HG02870 (cell line): ENCODE measurements around the gene ILF2.
A peak's percentile ranks its signal among the peaks of the same experiment; 100 is the strongest.
"Not testable (repeated sequence)": the region's sequence is repeated elsewhere in the genome, so short reads cannot be mapped to it uniquely, and the experiment has no call there.

Source experiments
- ATAC-seq: cut with Tn5 transposase; IDR thresholded peaks from one replicate; pipeline ENCODE4 v1.9.1; 2021; ENCODE audit warnings: mild to moderate bottlenecking, moderate library complexity; ENCODE audit not compliant: unreplicated experiment

ILF2 gene

GRCh38 chr1:153679337-153680119 lies 8.7 kb upstream of the ILF2 start:
- no peak for ATAC-seq

GRCh38 chr1:153678519-153679336 lies 7.9 kb upstream of the ILF2 start, which contains the start of gene NPR1:
Gene NPR1 (plus strand): TSS chr1:153678688. CDS start chr1:153679109, 421 bp downstream.
- ATAC-seq = no peak

- ATAC-seq = no peak
Measured at GRCh38 chr1:153677718-153678518, 7.1 kb upstream of the ILF2 start.

GRCh38 chr1:153673511-153673910 lies 2.7 kb upstream of the ILF2 start:
- ATAC-seq = no peak

GRCh38 chr1:153671628-153672353 lies 998 bp upstream of the ILF2 start:
- peak; percentile 5 for ATAC-seq

GRCh38 chr1:153670257-153670858 lies 435 bp downstream of the ILF2 start:
- peak; percentile 2 for ATAC-seq

GRCh38 chr1:153669606-153670005 lies 1.2 kb downstream of the ILF2 start:
- ATAC-seq = no peak

GRCh38 chr1:153668672-153669071 lies 2.1 kb downstream of the ILF2 start:
- ATAC-seq = not testable (repeated sequence)

- no peak for ATAC-seq
Measured at GRCh38 chr1:153667439-153667838, 3.4 kb downstream of the ILF2 start.

GRCh38 chr1:153663211-153663610 lies 7.6 kb downstream of the ILF2 start:
- no peak for ATAC-seq

GRCh38 chr1:153662269-153662668 lies 8.5 kb downstream of the ILF2 start:
- ATAC-seq = no peak

GRCh38 chr1:153661111-153661708 lies 9.6 kb downstream of the ILF2 start:
- ATAC-seq = no peak

- no peak for ATAC-seq
Measured at GRCh38 chr1:153659656-153660055, 11.1 kb downstream of the ILF2 start.

GRCh38 chr1:153659175-153659534 lies 11.6 kb downstream of the ILF2 start:
- no peak for ATAC-seq

- peak; percentile 79 for ATAC-seq
Measured at GRCh38 chr1:153658400-153659174, 12.2 kb downstream of the ILF2 start, which contains the start of gene SNAPIN. Gene SNAPIN (plus strand): TSS chr1:153658703. CDS start chr1:153658744, 41 bp downstream.

GRCh38 chr1:153655333-153655732 lies 15.5 kb downstream of the ILF2 start:
- ATAC-seq = no peak

- ATAC-seq = no peak
Measured at GRCh38 chr1:153652805-153653500, 17.8 kb downstream of the ILF2 start.

GRCh38 chr1:153651771-153652170 lies 19.0 kb downstream of the ILF2 start:
- no peak for ATAC-seq
